HG02798 (cell line): ENCODE measurements around the gene TMEM117.

Experiments used
- ATAC-seq: cut with Tn5 transposase; IDR thresholded peaks from one replicate; pipeline ENCODE4 v1.9.1; 2021; ENCODE audit warnings: mild to moderate bottlenecking; ENCODE audit not compliant: unreplicated experiment, poor library complexity

The TMEM117 gene

DNA sequence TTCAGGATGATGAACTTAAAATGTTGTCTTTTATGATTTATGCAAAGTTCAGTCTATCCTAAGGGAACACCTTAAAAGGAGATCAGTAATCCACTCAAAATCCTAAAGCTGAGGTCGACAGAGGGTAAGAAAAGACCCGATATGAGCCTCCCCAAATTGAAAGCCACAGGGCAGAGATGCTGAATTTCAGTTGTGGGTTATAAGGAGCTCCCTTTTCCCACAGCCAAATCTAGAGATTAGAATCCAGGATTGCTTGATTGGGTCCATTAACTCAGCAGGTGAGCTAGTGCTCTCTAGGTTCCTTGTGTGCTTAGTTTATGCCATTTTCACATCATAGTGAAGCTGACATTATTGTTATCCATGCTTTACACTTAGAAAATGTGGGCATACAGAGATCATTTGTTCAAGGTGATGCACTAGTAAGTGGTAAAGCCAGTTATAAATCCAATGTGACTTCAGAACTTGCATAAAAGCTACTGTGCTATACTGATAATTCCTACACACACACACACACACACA, 417.5 kb downstream of the TMEM117 start:
- ATAC-seq = no peak

DNA sequence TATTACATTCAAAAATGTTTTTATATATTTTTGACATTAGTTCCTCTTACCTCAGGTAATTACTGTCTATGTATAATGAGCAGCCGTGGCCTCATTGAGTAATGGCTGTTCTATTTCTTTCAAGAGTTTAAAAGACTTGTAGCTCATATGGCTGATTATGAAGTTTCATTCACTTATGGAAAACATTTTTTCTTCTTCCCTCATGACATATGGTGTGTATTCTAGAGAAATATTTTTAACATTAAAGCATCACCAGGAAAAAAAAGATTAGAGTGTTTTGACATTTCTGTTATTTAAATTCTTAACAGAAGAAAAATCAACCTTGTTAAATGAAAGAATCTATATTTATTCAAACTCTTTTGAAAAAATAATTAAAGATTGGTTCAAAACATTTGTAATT, 422.4 kb downstream of the TMEM117 start:
- no peak for ATAC-seq

GRCh38 chr12:44259890-44260289, 424.0 kb downstream of the TMEM117 start:
- ATAC-seq = no peak

DNA sequence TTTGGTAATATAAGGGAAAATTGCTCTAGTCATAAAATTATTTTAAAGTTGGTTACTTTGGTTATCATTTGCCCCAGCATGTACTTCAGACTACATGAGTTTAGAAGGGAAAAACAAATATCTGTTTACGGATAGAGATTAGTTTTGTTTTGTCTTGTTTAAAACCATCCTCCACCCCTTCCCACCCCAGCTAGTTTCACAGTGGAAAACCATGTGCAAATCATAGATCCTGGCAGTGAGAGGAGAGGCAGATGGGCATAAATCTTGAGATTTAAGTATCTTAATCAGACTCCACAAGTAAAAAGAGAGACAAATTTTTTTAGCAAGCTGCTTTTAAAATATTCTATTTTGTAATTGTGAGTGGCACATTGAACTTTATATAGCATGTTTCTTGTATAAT, 424.7 kb downstream of the TMEM117 start:
- ATAC-seq = no peak

DNA sequence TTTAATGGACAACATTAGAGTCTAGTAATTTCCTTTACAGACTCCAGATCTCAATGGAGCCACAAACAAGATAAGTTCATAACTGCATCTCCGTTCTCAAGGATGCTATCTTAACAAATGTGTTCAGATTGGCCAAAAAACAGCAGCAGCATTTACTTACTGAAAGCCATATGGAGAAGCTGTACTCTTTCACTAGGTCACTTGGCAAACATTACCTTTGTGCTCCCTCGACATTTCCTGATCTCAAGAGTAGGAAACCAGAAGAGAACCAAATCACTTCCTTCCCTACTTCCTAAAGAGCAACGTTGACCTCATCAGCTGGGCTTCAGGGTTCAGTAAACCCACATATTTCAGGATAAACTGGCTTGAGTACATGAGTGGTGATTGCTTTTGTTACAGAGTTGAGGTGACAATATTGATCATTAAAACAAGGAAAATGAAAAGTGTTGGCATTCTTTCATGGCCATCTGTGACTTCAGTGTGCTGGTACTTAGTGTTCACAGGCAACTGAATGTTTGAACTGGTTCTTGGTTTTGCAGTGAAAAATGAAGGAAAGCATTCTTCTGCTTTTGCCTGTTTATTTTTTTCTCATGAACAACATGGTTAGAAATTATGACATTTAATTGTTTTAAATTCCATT, 449.6 kb downstream of the TMEM117 start:
- ATAC-seq = no peak

GRCh38 chr12:44286336-44286735, 450.5 kb downstream of the TMEM117 start:
- no peak for ATAC-seq

DNA sequence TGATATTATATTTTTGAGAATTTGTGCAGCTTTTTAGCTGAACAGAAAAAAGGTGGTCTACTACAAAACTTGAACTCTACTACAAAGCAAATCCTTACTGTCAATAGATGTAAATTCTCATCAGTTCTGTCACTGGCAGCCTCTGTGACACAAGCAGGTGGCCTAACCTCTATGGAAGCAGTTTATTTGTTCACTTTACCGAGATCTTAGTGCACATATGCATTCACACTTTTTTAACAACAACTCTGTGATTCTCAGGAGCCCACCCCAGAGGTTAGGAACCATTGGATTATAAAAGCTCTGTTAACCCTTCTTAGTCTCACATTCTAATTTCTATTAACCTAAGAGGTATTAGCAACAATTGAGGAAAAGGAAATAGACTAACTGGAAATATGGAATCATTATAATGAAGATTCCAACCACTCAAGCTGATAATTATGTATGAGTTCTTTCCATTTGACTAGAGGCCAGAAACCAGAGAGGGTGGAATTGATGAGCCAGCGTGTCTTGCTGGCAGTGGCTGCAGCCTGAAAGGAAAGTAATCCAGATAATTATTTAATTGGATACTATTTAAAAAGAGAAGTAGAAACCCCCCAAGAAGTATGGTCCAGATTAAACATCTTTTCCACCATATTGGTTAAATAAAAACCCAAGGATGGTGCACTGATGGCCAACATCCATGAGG, 451.1 kb downstream of the TMEM117 start:
- no peak for ATAC-seq

- ATAC-seq = no peak
These were observed 451.7 kb downstream of the TMEM117 start for GRCh38 chr12:44287545-44287944.

- peak; percentile 91 for ATAC-seq
These were observed 458.8 kb downstream of the TMEM117 start for GRCh38 chr12:44294649-44295048.

GRCh38 chr12:44295958-44296623, 460.2 kb downstream of the TMEM117 start:
- ATAC-seq = no peak

DNA sequence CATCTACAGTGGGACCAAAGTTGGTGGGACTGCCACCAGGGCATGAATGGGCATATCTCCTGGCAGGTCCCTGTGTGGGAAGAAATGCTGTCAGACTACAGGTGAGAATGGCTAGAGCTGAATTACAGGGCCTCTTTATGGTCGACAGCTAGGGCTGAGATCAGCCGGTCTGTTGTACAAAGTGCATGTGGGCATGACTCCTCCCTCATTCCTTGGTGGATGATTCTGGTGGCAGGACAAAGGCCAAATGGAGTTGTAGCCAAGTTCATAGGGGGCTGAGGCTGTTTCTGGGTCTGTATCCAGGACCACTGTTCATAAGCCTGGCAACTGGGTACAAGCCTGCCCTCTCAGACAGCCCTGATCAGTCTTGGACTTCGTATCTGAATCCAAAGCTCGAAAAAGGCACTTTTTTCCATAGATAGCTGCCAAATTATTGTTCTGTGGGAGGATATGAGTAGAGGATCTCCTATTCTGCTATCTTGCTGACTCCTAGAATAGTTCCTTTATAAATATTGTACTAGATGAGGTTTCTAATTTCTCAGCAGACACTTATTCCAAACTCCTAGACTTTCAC, 460.8 kb downstream of the TMEM117 start:
- no peak for ATAC-seq

- ATAC-seq = no peak
These were observed 463.6 kb downstream of the TMEM117 start for GRCh38 chr12:44299524-44299923.

- ATAC-seq = no peak
These were observed 471.8 kb downstream of the TMEM117 start for GRCh38 chr12:44307506-44308168.

- no peak for ATAC-seq
These were observed 477.3 kb downstream of the TMEM117 start for GRCh38 chr12:44313188-44313587.

- no peak for ATAC-seq
These were observed 478.2 kb downstream of the TMEM117 start for GRCh38 chr12:44314007-44314500.

- ATAC-seq = peak; percentile 84
These were observed 481.8 kb downstream of the TMEM117 start for GRCh38 chr12:44317651-44318126.

DNA sequence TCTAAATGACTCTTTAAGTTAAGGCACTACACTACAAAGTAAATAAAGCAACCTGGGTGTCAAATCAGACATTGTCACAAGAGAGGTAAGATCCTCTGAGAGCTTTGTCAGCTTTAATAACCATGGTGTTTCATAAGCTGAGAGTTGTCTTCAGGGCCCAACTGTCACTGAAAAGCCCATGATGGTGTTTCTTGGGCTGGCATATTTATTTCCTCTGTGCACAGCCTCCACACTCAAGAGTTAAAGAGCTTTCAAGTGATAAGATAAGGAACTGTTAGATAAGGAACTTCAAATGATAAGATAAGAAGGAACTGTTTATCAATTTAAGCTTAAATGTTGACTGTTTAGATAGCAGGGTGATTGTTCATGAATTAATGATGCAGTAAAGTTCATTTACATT, 495.4 kb downstream of the TMEM117 start:
- ATAC-seq = no peak

GRCh38 chr12:44334347-44334746, 498.5 kb downstream of the TMEM117 start:
- no peak for ATAC-seq

DNA sequence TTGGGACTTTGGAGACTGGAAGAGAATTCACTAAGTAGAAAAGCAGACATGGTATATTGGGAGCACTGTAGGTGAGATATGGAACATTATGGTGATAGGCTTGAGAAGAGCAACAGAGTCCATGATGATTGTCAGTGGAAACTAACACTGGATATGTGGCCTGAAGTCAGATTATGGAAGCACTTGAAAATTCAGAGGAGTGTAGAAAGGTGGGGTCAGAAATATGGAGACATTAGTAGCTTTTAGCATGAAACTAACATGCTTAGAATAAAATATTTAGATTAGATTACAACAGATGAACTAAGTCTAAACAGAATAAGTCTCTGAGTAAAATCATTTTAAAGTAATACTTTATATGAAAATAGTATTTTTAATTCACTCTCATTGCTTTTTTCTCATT, 499.1 kb downstream of the TMEM117 start:
- no peak for ATAC-seq

DNA sequence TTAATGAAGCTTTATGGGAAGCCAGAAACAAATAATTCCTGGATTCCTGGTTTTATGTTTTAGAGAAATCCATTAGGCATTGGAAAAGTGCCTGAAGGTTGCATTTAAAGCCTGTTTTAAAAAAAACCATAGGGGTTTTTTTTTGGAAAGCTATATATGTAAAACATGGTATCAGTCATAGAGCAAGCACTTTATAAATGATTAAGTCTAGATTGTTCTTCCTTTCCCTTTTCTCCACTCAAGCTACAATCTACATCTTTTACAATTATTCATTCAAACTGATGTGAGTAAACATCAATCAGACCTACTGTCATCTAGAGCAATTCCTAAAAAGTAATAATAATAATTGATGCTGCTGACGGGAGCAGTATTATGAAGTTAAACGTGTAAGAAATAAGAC, 500.7 kb downstream of the TMEM117 start:
- ATAC-seq = no peak
